Activated naive CD4-positive, alpha-beta T cell treated with anti-CD3 and anti-CD28 coated beads, Interleukin-2, amount 50 U/mL, for 72 hours (primary cell): ENCODE data around the gene HERC2. TPM values are rescaled to one million over a fixed set of nuclear protein-coding genes. Genes with fewer than 3 reads are reported as not detected.
A peak's percentile ranks its signal among the peaks of the same experiment; 100 is the strongest.

ENCODE experiments used
- ATAC-seq, 2 donors: fragments of 150-1000 bp; cut with Tn5 transposase; 2 replicates each; pipeline ENCODE4 v1.10.0; 2021; ENCODE audit warnings: mild to moderate bottlenecking in 2 of 2, moderate library complexity in 2 of 2
- DNase-seq, 2 donors: peaks; one replicate each; pipeline ENCODE4 v3.0.0; 2021 to 2022; ENCODE audit warnings: low spot score in 2 of 2
- H3K27ac Mint-ChIP-seq, 2 donors: one replicate each; pipeline ENCODE4 v1.8.0; 2022; ENCODE audit warnings: mild to moderate bottlenecking in 2 of 2, mixed read lengths in 2 of 2
- H3K36me3 Mint-ChIP-seq, 2 donors: one replicate each; pipeline ENCODE4 v1.8.0; 2022; ENCODE audit warnings: mixed read lengths in 2 of 2
- H3K9me3 Mint-ChIP-seq, 2 donors: one replicate each; pipeline ENCODE4 v1.8.0; 2022; ENCODE audit warnings: mixed read lengths in 2 of 2
- total RNA-seq, 2 donors: library from RNA; stranded (reverse); gene quantifications; one replicate each; pipeline ENCODE4 v1.2.3, GENCODE V29; 2022

The HERC2 gene
- total RNA-seq, 2 donors from 2014 or later = 27.5 to 36.4 TPM

- Mint-ChIP-seq H3K36me3 (peaks cover 0 to 5% of the 10 kb centered on the region in 2 donors), H3K9me3 (no peaks in the 10 kb centered on the region), H3K27ac (no peak overlapping the region)
- ATAC-seq (no peak), DNase-seq (no peak)
These were observed 201.7 kb downstream of the HERC2 start for GRCh38 chr15:28120359-28120640.

- DNase-seq = no peak
- peaks cover 0 to 5% of the 10 kb centered on the region in 2 donors for H3K36me3 Mint-ChIP-seq
These were observed 203.4 kb downstream of the HERC2 start for GRCh38 chr15:28118531-28118930.

GRCh38 chr15:28118083-28118482 is 203.9 kb downstream of the HERC2 start:
- Mint-ChIP-seq H3K27ac (peak overlapping the region in 1 of 2 donors; percentile 81), H3K9me3 (no peaks in the 10 kb centered on the region), H3K36me3 (peaks cover 0 to 5% of the 10 kb centered on the region in 2 donors)
- DNase-seq (no peak), ATAC-seq (no peak)

More at GRCh38 chr15:28118531-28118930, 203.4 kb downstream of the HERC2 start:
- ATAC-seq = no peak
- Mint-ChIP-seq H3K9me3 (no peaks in the 10 kb centered on the region), H3K27ac (no peak overlapping the region)

GRCh38 chr15:28117432-28117990 is 204.5 kb downstream of the HERC2 start:
- Mint-ChIP-seq H3K27ac (peak overlapping the region in 1 of 2 donors; percentile 81), H3K9me3 (no peaks in the 10 kb centered on the region), H3K36me3 (peaks cover 0 to 5% of the 10 kb centered on the region in 2 donors)
- ATAC-seq = no peak
- DNase-seq = no peak

- Mint-ChIP-seq H3K9me3 (no peaks in the 10 kb centered on the region), H3K36me3 (peaks cover 0 to 5% of the 10 kb centered on the region in 2 donors), H3K27ac (peak overlapping the region in 1 of 2 donors; percentile 2)
- no peak for DNase-seq
- no peak for ATAC-seq
These were observed 205.2 kb downstream of the HERC2 start for GRCh38 chr15:28116521-28117431.

GRCh38 chr15:28115871-28116270 is 206.1 kb downstream of the HERC2 start:
- ATAC-seq = no peak
- H3K36me3 Mint-ChIP-seq = peaks cover 0 to 5% of the 10 kb centered on the region in 2 donors
- peak overlapping the region in 1 of 2 donors; percentile 75 for H3K27ac Mint-ChIP-seq
- DNase-seq = no peak
- no peaks in the 10 kb centered on the region for H3K9me3 Mint-ChIP-seq

- no peak overlapping the region for H3K27ac Mint-ChIP-seq
- no peak for DNase-seq
- ATAC-seq = no peak
- H3K36me3 Mint-ChIP-seq = peaks cover 0 to 5% of the 10 kb centered on the region in 2 donors
- no peaks in the 10 kb centered on the region for H3K9me3 Mint-ChIP-seq
These were observed 207.0 kb downstream of the HERC2 start for GRCh38 chr15:28114721-28115622.

GRCh38 chr15:28114114-28114455 is 207.9 kb downstream of the HERC2 start:
- Mint-ChIP-seq H3K36me3 (peaks cover 0 to 5% of the 10 kb centered on the region in 2 donors), H3K9me3 (no peaks in the 10 kb centered on the region), H3K27ac (no peak overlapping the region)
- DNase-seq (no peak), ATAC-seq (no peak)

- Mint-ChIP-seq H3K27ac (no peak overlapping the region), H3K36me3 (peaks cover 0 to 5% of the 10 kb centered on the region in 2 donors), H3K9me3 (no peaks in the 10 kb centered on the region)
- ATAC-seq (no peak), DNase-seq (no peak)
These were observed 208.4 kb downstream of the HERC2 start for GRCh38 chr15:28113394-28114113.

- no peak for DNase-seq
- Mint-ChIP-seq H3K36me3 (peaks cover 0 to 5% of the 10 kb centered on the region in 2 donors), H3K9me3 (no peaks in the 10 kb centered on the region), H3K27ac (no peak overlapping the region)
- ATAC-seq = no peak
These were observed 209.0 kb downstream of the HERC2 start for GRCh38 chr15:28112962-28113361.

- Mint-ChIP-seq H3K27ac (no peak overlapping the region), H3K9me3 (no peaks in the 10 kb centered on the region), H3K36me3 (peaks cover 0 to 5% of the 10 kb centered on the region in 2 donors)
- DNase-seq (no peak), ATAC-seq (no peak)
These were observed 209.7 kb downstream of the HERC2 start for GRCh38 chr15:28112101-28112760.

- Mint-ChIP-seq H3K9me3 (no peaks in the 10 kb centered on the region), H3K36me3 (peaks cover 0 to 5% of the 10 kb centered on the region in 2 donors), H3K27ac (no peak overlapping the region)
- no peak for DNase-seq
- ATAC-seq = no peak
These were observed 210.4 kb downstream of the HERC2 start for GRCh38 chr15:28111543-28111942.

GRCh38 chr15:28110481-28110881 is 211.5 kb downstream of the HERC2 start:
- Mint-ChIP-seq H3K36me3 (peaks cover 0 to under 1% of the 10 kb centered on the region in 2 donors), H3K27ac (no peak overlapping the region), H3K9me3 (no peaks in the 10 kb centered on the region)
- ATAC-seq (no peak), DNase-seq (no peak)

- no peak for DNase-seq
- H3K36me3 Mint-ChIP-seq = no peaks in the 10 kb centered on the region
- no peak overlapping the region for H3K27ac Mint-ChIP-seq
- no peaks in the 10 kb centered on the region for H3K9me3 Mint-ChIP-seq
- no peak for ATAC-seq
These were observed 212.1 kb downstream of the HERC2 start for GRCh38 chr15:28109626-28110455.

- Mint-ChIP-seq H3K9me3 (no peaks in the 10 kb centered on the region), H3K27ac (no peak overlapping the region), H3K36me3 (no peaks in the 10 kb centered on the region)
- ATAC-seq = no peak
- no peak for DNase-seq
These were observed 214.1 kb downstream of the HERC2 start for GRCh38 chr15:28107904-28108275.
